ENCODE data around the gene PDZD7.
"Not testable (repeated sequence)": the region's sequence is repeated elsewhere in the genome, so short reads cannot be mapped to it uniquely, and the experiment has no call there.

PDZD7 gene

GRCh38 chr10:101036726-101037125, 5.8 kb upstream of the PDZD7 start:
- DNase-seq = no peak

GRCh38 chr10:101035916-101036702, 5.2 kb upstream of the PDZD7 start:
- DNase-seq = no peak

GRCh38 chr10:101035314-101035713, 4.4 kb upstream of the PDZD7 start:
- DNase-seq = no peak

- DNase-seq = not testable (repeated sequence)
Observed at GRCh38 chr10:101034404-101034803, 3.5 kb upstream of the PDZD7 start.

GRCh38 chr10:101033276-101033675, 2.3 kb upstream of the PDZD7 start:
- no peak for DNase-seq

- DNase-seq = peak; percentile 90
Observed at GRCh38 chr10:101032637-101033224, 1.8 kb upstream of the PDZD7 start.

GRCh38 chr10:101031796-101032636, 1.1 kb upstream of the PDZD7 start:
- peak; percentile 67 for DNase-seq

GRCh38 chr10:101030496-101031127, 317 bp downstream of the PDZD7 start:
- no peak for DNase-seq

GRCh38 chr10:101029520-101030295, 1.2 kb downstream of the PDZD7 start:
- DNase-seq = no peak

GRCh38 chr10:101028446-101029337, 2.2 kb downstream of the PDZD7 start:
- DNase-seq = no peak

- peak; percentile 33 for DNase-seq
Observed at GRCh38 chr10:101027106-101027720, 3.7 kb downstream of the PDZD7 start.

GRCh38 chr10:101022967-101023705, 7.8 kb downstream of the PDZD7 start:
- DNase-seq = no peak

- DNase-seq = no peak
Observed at GRCh38 chr10:101021692-101022251, 9.2 kb downstream of the PDZD7 start.

GRCh38 chr10:101021239-101021638, 9.7 kb downstream of the PDZD7 start:
- DNase-seq = no peak

GRCh38 chr10:101020427-101021075, 10.4 kb downstream of the PDZD7 start:
- no peak for DNase-seq

- DNase-seq = no peak
Observed at GRCh38 chr10:101019440-101019703, 11.6 kb downstream of the PDZD7 start.

GRCh38 chr10:101018600-101019439, 12.1 kb downstream of the PDZD7 start:
- DNase-seq = peak; percentile 79

GRCh38 chr10:101018118-101018599, 12.8 kb downstream of the PDZD7 start:
- DNase-seq = no peak
